ENCODE data around the gene VAT1L.

The VAT1L gene

DNA sequence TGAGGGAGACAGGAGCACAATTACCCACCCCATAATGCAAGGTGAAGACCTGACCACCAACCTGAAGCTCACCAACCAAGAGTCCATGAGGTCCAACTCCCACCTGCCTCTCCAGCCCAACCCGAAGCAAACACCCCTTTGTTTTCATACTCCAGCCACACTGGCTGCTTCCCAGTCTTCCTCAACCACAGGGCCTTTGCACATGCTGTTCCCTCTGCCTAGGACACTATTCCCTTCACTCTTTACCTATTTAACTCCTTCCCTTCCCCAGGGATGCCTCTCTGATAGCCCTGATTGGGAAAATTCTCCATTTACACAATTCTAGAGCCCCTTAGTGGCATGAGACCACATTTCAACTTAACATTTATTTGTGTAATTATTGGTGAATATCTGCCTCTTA, 86.0 kb downstream of the VAT1L start:
- DNase-seq: no peak

- no peak for DNase-seq
These were observed 88.4 kb downstream of the VAT1L start for GRCh38 chr16:77876776-77877175.

DNA sequence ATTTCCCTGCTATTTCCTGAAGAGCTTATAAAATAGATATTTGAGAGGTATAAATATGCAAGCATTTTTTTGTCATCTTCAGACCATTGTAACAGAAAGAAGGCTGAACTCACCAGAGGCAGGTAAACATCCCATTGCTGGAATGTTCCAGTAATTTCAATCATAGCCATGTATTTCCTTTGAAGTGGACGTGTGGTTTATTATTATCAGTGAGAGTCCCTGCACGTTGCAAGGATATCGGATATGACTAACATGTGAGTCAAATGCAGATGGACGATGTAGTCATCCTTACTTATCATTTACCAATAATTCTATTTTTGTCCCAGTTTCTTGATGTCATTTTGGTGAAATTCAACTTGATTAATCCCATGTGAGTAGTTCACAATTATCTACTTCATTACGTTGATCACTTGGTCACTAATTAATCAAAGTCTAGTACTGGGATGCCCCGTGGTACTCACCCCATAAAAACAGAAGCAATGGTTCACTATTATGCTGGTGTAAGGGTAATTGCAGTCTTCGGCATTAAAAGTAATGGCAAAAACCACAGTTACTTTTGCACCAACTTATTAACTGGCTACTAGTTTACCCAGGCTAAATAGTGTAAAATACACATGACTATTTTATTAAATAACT, 89.5 kb downstream of the VAT1L start:
- DNase-seq: no peak

DNA sequence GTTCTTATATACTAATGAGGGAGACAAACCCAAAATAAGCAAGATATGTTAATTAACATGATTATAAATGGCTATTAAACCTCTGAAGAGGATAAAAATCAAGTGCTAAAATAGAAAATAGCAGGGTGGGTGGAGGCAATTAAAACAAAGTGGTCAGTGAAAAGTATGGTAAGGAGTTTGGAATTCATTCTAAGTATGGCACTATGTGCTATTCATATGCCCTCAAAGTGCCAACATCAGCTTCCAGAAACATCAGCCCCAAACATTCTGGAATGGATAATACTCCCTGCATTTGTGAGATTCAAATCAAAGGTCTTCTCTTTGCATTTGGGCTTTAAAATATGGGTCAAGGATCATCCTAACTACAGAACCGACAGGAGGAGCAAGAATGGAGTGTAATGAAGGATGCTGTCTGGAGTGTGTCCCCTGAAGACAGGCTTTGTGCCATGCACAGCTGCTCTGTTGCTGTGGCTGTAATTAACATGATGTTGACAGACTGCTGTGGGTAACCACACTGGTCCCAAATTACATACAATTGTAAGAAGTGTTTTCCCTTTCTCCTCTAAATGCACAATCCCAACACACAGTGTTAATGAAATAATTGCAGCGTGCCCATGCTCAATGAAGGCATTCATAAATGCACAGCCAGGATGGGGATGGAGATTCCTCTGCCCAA, 93.1 kb downstream of the VAT1L start:
- DNase-seq: no peak

- no peak for DNase-seq
These were observed 94.0 kb downstream of the VAT1L start for GRCh38 chr16:77882358-77882757.

DNA sequence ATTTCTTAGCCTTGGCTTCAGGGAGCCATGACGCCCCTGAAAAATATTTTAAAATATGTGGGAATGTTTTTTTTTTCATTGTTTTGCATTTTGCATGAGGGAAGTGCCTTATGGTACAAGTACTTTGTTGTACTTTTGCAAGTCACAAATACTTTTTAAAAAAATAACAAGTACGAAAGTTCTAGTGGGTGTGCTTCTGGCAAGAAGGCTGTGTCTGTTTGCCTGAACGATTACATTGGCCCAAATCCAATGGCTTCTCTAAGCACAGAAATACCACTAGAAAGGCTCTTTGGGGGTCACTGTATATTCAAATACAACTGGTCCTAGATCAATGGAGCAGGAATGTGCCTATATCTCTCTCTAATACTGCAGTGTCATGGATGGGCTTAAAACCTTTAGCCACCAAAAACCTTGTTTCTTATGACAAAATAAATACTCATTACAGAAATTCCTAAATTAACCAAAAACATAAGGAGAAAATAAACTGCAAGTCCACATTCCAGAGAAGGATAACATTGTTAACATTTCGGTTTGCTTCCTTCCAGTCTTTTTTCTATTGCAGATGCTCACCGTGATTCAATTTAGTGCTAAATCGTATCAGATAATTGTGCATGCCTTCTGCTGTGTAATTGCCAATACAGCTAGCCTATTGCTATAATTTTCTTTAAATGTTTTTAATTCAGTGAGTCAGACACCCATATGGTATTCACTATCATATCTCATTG, 97.4 kb downstream of the VAT1L start:
- DNase-seq: no peak

DNA sequence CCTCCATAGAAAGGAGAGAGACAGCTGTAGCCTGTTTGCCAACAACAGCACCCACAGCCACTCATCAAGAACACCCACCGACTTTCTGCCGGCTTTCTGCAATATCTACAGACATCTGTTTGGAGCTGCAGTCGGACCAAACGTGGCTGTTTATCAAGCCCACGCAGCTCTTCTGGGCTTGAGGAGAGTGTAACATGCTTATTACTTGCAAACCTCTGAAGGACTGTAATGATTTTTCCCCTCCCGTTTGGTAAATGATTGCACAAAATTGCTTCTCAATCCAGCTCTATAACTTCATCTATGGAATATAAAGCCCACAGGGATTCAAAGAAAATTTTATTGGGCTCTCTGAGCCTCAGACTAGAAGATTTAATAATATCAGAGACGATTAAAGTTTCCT, 100.5 kb downstream of the VAT1L start:
- DNase-seq: no peak

DNA sequence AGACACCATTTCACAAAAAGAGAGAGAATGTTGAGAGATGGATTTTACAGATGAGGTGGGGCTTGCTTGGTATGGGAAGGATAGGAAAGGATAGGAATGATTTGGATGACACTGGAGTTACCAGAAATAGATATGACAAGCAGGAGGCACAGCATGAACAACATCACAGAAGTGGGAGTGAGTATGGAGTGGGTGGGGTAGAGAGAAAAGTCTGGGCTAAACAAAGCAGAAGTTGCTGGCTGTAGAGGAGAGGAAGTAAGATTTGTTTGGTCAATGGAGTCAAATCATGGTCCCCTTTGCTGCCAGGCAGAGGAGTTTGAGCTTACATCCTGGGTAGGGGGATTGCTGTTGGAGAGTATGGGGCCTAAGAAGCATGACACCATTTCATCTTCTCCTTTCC, 101.7 kb downstream of the VAT1L start:
- no peak for DNase-seq

- no peak for DNase-seq
These were observed 105.8 kb downstream of the VAT1L start for GRCh38 chr16:77894162-77894561.

DNA sequence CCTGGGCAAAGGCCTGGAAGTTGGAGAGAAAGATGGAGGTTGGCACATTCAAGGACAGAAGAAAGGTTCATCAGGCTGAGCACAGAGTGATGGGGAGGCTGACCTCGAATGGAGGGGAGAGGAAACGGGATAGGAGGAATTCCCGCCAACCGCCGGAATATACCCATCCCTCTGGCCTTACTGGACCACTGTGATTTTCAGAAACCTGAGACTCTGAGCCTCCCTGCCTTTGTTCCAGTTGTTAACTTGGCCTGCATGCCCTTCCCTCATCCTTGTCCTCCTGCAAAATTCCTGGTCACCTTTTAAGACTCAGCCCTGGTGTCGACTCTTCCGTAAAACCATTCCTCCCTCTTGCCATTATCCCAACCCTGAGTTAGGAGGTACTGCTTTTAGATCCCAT, 107.6 kb downstream of the VAT1L start:
- no peak for DNase-seq

- DNase-seq: no peak
These were observed 108.2 kb downstream of the VAT1L start for GRCh38 chr16:77896415-77897128.

DNA sequence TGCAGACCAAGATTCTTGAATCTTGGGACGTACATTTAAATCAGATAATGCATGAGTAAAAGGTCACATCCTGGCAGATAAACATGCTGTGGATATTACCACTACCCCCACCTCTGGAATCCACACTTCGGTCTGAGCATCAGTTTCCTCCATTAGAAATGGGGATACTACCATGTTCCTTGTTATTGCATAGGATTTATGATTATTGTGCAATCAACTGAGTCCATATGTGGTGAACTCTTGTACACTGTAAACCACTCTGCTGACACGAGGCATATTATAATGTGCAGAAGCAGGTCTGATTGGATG, 108.7 kb downstream of the VAT1L start:
- no peak for DNase-seq

GRCh38 chr16:77897831-77898605, 109.7 kb downstream of the VAT1L start:
- no peak for DNase-seq

DNA sequence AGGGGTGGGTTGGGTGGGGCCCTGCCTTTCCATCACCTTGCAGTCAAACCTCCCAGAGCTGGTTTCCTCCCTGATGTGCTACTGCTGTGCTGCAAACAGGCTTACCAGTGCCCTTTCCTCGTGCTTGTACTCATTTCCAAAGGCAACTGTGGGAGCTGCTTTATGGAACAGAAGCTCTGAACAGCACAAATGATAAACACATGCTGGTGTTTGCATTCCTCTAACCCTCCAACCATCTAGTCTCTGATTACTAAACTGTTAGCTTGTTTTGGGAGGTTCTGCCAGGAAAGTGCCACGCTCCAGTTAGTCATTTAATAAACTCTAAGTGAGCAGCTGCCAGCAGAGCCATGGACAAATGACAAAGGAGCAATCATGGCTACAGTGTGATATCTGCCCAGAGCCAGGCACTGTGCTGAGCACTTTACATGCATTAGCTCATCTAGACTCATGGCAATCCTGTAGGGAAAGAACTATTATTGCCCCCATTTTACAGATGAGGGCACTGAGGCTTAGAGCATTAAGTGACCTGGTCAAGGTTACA, 110.4 kb downstream of the VAT1L start:
- DNase-seq: no peak

- no peak for DNase-seq
These were observed 111.1 kb downstream of the VAT1L start for GRCh38 chr16:77899416-77899815.

GRCh38 chr16:77905374-77905920, 117.1 kb downstream of the VAT1L start:
- DNase-seq: no peak

DNA sequence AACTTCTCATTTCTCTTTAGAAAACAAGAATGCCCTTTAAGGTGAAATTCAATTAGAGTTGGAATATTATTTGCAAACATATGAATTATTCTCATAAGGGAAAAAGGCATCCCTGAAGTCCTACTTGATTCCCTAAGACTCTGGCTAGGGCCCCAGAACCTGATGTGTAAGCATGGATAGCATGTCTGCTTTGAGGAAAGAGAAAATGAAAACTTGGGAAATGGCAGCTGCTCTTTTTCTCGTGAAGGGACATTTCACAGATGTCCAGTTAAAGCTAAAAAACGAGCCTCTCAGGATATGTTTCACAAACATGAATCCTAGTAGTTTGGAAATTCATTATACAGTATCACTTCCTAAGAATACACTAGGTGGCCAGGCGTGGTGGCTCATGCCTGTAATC, 121.7 kb downstream of the VAT1L start:
- no peak for DNase-seq

DNA sequence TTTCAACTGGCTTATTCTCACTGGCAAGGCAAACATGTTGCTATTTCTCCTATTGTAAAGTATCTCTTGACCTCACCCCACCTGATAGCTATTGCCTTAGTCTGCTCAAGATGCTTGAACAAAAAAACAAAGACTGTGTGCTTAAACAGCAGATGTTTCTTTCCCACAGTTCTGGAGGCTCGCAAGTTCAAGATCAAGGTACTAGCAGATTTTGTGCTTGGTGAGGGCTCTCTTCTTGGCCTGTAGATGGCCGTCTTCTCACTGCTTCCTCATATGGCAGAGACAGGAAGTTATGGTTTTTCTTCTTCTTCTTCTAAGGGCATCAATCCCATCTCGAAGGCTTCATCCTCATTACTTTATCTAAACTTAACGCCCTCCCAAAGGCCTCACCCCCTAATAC, 124.3 kb downstream of the VAT1L start:
- no peak for DNase-seq

- DNase-seq: no peak
These were observed 125.4 kb downstream of the VAT1L start for GRCh38 chr16:77913738-77914253.

- no peak for DNase-seq
These were observed 127.7 kb downstream of the VAT1L start for GRCh38 chr16:77916111-77916510.

DNA sequence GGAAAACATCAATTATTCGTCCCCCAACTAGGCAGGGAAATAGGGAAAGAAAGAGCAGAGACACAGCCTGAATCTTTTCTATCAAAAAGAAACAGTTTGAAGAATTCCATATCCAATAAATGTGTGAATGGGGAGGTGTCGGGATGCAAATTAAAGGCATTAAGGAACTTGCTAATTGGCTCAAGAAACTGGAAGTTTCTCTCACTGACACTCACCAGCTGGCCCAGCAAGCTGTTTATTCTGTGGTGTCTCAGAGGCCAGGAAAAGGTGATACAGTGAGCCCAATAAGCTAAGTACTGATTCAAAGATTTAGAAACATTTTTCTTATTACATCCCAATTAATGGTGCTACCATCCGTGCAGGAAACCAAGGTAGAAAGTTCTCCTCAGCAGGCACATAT, 129.6 kb downstream of the VAT1L start:
- DNase-seq: no peak

Data from activated CD4-positive, alpha-beta T cell treated with anti-CD3 and anti-CD28 coated beads for 4 hours (primary cell).